GM18519 (cell line): ENCODE results near the gene SCN4A.
"Not testable (repeated sequence)": the region's sequence is repeated elsewhere in the genome, so short reads cannot be mapped to it uniquely, and the experiment has no call there.

Experiments
- ATAC-seq: cut with Tn5 transposase; IDR thresholded peaks from one replicate; pipeline ENCODE4 v1.9.1; 2021; ENCODE audit warnings: mild to moderate bottlenecking, moderate library complexity; ENCODE audit not compliant: unreplicated experiment, low FRiP score

SCN4A gene

GRCh38 chr17:63920050-63920449 lies 52.7 kb downstream of the SCN4A start:
- ATAC-seq: not testable (repeated sequence)

- no peak for ATAC-seq
Measured at GRCh38 chr17:63919311-63919723, 53.4 kb downstream of the SCN4A start.

GRCh38 chr17:63918789-63919305 lies 53.9 kb downstream of the SCN4A start, which contains the start of gene GH1:
GH1 (minus strand) TSS chr17:63918839; CDS start chr17:63918776, 63 bp downstream.
- ATAC-seq: not testable (repeated sequence)

GRCh38 chr17:63918305-63918704 lies 54.4 kb downstream of the SCN4A start:
- ATAC-seq: no peak

GRCh38 chr17:63917646-63918045 lies 55.1 kb downstream of the SCN4A start:
- ATAC-seq: no peak

GRCh38 chr17:63917206-63917605 lies 55.5 kb downstream of the SCN4A start:
- not testable (repeated sequence) for ATAC-seq

- ATAC-seq: no peak
Measured at GRCh38 chr17:63916566-63917185, 56.0 kb downstream of the SCN4A start.

- ATAC-seq: not testable (repeated sequence)
Measured at GRCh38 chr17:63915753-63916152, 57.0 kb downstream of the SCN4A start.

GRCh38 chr17:63914471-63914870 lies 58.2 kb downstream of the SCN4A start:
- no peak for ATAC-seq

GRCh38 chr17:63911657-63912100 lies 61.0 kb downstream of the SCN4A start:
- ATAC-seq: no peak

GRCh38 chr17:63911041-63911635 lies 61.6 kb downstream of the SCN4A start, which contains the start of gene CSHL1:
CSHL1 (minus strand) TSS chr17:63911258; CDS start chr17:63911196, 62 bp downstream.
- no peak for ATAC-seq

- ATAC-seq: no peak
Measured at GRCh38 chr17:63910096-63910495, 62.6 kb downstream of the SCN4A start.

GRCh38 chr17:63909586-63909985 lies 63.1 kb downstream of the SCN4A start:
- not testable (repeated sequence) for ATAC-seq

- not testable (repeated sequence) for ATAC-seq
Measured at GRCh38 chr17:63907161-63907778, 65.4 kb downstream of the SCN4A start.

- ATAC-seq: not testable (repeated sequence)
Measured at GRCh38 chr17:63904796-63905195, 67.9 kb downstream of the SCN4A start.

- ATAC-seq: not testable (repeated sequence)
Measured at GRCh38 chr17:63903787-63904201, 68.9 kb downstream of the SCN4A start.

GRCh38 chr17:63901971-63902370 lies 70.7 kb downstream of the SCN4A start:
- ATAC-seq: not testable (repeated sequence)

GRCh38 chr17:63898899-63899798 lies 73.6 kb downstream of the SCN4A start:
- ATAC-seq: not testable (repeated sequence)

GRCh38 chr17:63896524-63897354 lies 76.0 kb downstream of the SCN4A start, which contains the start of gene CSH1:
CSH1 (minus strand) TSS chr17:63896574; CDS start chr17:63896511, 63 bp downstream.
- not testable (repeated sequence) for ATAC-seq
